GM19455 (cell line): Measurements from ENCODE around the gene VAMP5.
A peak's percentile ranks its signal among the peaks of the same experiment; 100 is the strongest.
"Not testable (repeated sequence)": the region's sequence is repeated elsewhere in the genome, so short reads cannot be mapped to it uniquely, and the experiment has no call there.

Source experiments
- ATAC-seq: cut with Tn5 transposase; IDR thresholded peaks from one replicate; pipeline ENCODE4 v1.9.1; 2021; ENCODE audit not compliant: unreplicated experiment

VAMP5 gene

DNA sequence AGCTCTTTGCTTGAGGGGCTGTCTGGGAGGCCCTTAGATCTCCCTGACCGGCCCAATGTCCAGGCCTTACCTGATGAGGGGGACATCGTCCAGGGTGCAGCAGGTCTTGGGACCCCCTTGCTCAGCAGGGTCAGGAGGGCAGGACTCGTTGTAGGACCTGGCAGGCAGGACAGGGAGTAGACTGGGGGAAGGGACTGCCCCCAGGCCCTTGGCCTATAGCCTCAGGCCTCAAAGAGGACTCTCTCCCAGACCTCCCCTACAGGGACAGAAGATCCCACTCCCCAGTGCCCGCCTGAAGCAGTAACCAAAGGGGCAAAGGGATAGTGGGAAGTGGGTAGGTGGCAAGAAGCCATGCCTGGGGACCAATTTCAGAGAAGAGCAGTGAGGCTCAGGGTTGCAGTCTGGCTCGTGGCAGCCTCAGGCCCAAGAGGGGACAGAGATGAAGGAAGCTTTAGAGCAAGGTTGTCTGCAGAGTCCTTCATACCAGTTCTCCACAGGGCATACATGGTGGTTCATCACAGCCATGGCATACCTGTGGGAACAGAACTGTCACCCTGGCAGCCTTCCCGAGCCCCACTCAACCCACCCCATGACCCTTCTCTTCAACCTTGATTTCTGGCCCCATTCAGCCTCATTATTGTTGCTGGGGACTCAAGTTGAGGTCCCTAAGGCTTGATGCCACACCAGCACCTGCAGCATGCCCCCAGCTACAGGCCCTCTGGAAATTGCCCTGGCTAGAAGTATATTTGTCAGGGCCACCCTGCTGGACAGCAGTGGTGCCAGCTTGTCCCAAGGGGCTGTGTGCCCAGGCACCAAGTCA lies 16.9 kb downstream of the VAMP5 start:
- ATAC-seq: no peak

DNA sequence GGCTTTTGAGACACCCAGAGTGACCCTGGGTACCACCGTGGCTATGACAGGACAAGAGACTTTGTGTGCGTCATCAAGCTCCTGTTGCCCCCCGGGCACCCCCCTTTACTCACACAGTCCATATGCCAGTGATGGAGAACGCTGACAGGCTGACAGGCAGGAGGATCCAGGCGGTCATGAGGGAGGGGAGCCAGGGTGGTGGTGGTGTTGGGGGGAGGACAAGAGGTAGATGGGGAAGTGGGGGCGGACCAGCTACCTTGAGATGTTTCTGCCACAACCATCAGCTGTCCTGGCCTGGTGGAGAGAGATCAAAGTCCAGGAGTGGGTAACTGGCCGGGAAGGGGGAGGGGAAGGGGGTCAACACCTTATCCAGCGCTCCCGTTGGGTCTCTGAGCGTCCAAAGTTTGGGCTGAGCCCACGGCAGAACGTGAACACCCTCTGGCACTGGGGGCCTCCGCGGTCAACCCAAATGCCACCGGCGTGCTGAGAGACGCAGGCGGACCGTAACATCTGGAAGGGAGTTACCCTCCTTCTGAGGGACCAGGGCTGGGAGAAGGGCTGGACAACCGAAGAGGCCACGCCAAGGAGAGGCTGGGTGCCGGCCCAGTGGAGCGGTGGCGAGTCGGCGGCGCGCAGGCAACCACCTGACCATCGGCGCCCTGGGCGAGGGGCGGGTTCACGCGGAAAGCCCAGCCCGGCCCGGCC lies 17.7 kb downstream of the VAMP5 start:
- peak; percentile 40 for ATAC-seq

DNA sequence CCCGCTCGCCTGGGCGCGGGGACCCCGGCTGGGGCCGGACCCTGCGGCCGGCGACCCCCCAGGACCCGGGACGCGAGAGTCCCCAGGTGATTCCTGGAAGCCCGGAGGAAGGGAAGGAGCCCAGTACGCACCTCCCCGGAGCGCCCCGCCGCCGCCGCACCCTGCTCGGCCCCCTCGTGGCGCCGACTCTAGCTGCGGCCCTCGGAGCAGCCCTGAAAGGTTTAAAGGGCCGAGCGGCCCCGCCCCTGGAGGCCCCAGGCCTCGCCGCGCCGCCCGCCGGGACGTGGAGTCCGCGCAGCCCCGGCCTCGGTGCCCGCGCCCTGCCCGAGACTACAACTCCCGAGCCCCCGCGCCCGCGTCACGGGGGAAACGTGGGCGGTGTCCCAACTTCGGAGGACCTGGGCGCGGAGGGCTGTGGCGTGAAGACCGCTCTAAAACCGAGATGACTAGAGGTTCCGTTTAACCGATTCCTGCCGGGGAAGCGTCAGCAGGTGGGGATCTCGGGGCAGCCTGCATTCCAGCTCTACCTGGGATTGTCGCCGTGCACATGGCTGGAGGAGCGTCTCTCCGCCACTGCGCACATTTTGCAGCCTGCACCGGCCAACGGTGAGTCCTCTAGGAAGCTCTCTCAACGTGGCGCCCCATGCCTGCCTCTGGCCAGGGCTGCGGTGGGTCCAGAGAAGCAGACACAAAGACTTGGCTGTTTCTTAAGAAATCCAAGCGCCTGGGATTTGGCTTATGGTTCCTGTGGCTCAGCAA lies 18.4 kb downstream of the VAMP5 start, which contains the start of gene TMEM150A:
Gene TMEM150A (minus strand): TSS at position 223 of the 759 bp plus-strand sequence. CDS start 750 bp downstream, outside the sequence.
- ATAC-seq: peak; percentile 93

DNA sequence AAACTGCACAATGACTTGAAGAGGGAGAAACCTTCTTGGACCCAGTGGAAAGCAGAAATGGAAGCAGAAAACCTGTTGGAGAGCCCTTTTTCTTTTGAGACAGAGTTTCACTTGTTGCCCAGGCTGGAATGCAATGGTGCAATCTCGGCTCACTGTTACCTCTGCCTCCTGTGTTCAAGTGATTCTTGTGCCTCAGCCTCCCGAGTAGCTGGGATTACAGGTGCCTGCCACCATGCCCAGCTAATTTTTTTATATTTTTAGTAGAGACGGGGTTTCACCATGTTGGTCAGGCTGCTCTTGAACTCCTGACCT lies 19.9 kb downstream of the VAMP5 start:
- not testable (repeated sequence) for ATAC-seq

DNA sequence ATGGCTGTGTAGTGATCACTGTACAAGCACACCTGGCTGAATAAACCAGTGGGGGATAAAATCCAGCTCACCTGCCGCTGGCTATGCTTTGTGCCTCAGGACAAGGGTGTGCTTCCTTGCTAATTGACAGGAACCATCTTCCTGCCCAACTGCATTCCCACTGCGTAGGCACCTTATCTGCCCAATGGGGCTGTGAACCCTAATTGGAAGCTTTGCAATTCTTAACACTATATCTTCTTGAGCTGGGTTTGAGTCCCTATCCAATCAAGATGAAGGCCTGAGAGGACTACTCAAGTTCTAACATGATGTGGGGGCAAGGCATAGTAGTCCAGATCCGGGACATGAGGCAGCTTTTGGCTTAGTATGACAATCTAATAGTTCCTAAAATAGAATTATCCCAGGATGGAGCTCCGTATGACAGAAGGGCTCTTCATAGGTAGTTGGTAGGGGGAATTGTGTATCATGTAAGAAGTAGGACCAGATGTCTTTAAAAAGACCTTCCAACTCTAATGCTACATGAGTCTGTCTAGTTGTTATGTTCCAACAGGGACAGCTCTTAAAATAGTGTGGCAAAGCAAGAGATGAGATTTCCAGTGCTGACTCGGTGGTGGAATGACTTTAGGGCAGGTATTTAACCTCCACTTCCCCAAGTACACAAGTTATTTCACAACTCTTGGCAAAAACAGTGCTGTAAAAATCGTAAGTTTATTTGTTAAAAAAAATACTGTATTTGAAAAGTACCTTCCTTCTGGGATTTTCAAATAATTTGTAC lies 20.5 kb downstream of the VAMP5 start:
- ATAC-seq: no peak

GRCh38 chr2:85605406-85606115 lies 21.3 kb downstream of the VAMP5 start:
- no peak for ATAC-seq

GRCh38 chr2:85606116-85606455 lies 21.9 kb downstream of the VAMP5 start:
- ATAC-seq: no peak

DNA sequence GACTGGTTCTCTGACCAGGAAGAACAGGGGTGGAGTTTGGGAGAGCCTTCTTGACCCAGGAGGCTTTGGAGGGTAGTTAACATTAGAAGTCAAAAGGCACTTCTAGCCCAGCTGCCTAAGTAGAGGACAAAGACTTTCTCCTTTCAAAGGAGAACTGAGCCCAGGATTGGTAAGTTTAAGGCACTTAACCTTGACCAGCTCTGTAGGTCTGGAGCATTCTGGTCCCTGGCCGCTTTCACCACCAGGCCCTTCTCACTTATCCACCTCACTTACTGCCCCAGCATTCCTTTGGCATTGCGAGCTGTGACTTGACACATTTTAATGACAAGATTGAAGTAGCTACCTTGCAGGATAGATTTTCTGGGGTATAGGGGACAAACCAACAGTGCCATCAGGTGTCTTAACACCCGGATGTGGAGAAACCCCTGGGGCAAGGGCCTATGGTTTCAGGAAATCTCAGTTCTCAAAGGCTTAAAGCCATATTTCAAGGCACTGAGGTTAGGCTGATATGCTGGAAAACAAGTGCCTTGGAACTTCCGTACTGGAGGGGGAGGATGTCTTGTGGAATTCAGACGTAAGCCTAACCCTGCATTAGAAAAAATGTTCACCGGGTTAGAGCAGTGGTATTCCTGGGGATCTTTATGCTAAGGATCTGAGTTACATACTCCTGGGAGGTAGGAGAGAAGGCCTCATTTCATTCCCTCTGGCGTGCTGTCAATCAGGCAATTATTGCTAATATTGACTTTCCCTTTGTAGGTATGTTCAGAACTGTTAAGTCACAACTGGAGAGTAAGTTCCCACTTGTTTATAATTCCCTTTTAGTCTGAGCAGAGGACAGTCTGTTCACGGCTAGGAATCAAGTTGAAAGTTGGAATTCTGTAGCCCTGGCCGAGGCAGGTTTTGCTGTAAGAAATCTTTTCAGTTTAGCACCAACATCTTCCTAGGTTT lies 23.3 kb downstream of the VAMP5 start:
- ATAC-seq: no peak

GRCh38 chr2:85611217-85611704 lies 27.0 kb downstream of the VAMP5 start:
- no peak for ATAC-seq

DNA sequence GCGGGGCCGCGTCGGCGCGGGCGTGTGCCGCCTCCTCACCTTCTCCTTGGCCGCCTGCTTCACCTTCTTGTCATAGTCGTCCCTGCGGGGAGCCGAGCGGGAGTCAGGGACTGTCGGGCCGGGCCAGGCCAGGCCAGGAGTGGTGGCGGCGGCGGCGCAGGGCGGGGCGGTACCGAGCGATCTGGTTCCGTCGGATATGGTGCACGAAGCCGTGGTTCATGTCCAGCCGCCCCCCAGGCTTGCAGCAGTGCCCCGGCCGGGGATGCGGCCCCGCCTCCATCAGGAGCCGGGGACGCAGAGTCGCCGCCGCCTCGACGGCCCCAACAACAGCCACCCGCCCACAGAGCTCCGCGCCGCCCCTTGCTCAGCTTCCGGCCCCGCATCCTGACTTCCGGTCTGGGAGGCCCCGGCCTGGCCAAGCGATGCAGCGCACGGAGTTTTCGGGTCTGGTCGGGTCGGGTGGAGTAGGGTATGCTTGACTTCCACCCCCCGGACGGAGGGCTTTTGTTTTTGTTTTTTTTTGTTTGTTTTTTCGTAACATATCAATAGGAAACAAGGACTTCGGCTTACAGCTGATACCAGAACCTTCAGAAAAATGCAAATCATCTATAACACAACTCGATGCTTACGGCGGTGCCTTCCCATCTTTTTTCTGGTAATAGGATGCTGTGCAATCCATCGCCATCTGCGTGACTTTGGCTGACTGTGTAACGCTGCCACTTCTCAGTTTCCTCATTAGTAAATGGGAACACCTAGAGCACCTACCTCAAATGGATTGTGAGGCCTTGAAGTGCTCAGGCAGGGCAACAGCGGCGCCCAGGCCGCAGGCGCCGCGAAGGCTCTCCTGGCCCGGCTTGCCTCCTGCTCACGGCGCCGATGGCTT lies 27.7 kb downstream of the VAMP5 start, which contains the start of gene C2orf68:
Gene C2orf68 (minus strand): TSS at position 362 of the 883 bp plus-strand sequence. CDS start 82 bp downstream, at position 280.
- peak; percentile 68 for ATAC-seq

DNA sequence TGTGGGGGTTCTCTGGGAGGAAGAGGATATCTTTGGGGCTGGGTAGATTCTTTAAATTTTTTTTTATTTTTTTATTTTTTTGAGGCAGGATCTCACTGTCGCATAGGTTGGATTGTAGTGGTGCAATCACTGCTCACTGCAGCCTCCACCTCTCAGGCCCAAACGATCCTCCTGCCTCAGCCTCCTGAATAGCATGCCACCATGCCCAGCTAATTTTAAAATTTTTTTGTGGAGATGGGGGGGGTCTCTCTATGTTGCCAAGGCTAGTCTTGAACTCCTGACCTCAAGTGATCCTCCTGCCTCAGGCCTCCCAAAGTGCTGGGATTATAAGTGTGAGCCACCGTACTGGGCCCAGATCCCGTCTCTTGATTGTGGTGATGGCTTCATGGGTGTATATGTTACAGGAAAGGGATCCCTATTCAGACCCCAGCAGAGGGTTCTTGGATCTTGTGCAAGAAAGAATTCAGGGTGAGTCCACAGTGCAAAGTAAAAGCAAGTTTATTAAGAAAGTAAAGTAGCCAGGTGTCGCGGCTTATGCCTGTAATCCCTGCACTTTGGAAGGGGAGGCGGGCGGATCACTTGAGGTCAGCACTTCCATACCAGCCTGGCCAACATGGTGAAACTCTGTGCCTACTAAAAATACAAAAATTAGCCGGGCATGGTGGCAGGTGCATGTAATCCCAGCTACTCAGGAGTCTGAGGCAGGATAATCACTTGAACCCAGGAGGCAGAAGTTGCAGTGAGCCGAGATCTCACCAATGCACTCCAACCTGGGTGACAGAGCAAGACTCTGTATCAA lies 29.7 kb downstream of the VAMP5 start:
- no peak for ATAC-seq

DNA sequence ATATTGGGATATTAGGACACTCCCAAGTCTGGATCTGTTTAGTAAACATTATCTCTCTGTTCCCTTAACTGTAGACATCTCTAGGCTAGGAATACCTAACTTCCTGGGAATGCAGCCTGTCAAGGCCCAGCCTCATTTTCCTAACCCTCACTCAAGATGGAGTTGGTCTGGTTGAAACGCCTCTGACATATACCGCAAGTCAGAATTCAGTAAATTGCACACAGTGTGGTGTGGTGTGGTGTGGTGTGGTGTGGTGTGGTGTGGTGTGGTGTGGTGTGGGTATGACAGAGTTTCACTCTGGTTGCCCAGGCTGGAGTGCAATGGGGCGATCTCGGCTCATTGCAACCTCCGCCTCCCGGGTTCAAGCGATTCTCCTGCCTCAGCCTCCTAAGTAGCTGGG lies 30.5 kb downstream of the VAMP5 start:
- ATAC-seq: not testable (repeated sequence)

GRCh38 chr2:85615413-85615728 lies 31.1 kb downstream of the VAMP5 start:
- ATAC-seq: no peak

- not testable (repeated sequence) for ATAC-seq
Measured at GRCh38 chr2:85617723-85618122, 33.5 kb downstream of the VAMP5 start.

GRCh38 chr2:85619617-85620016 lies 35.4 kb downstream of the VAMP5 start:
- no peak for ATAC-seq

GRCh38 chr2:85621338-85621737 lies 37.1 kb downstream of the VAMP5 start:
- ATAC-seq: no peak

GRCh38 chr2:85623991-85624390 lies 39.8 kb downstream of the VAMP5 start:
- ATAC-seq: no peak
